GM19455 (cell line): ENCODE results near the gene PAIP2.

Experiments used
- ATAC-seq: cut with Tn5 transposase; IDR thresholded peaks from one replicate; pipeline ENCODE4 v1.9.1; 2021; ENCODE audit not compliant: unreplicated experiment

PAIP2 gene

GRCh38 chr5:139391570-139392323 is 50.1 kb downstream of the PAIP2 start:
- ATAC-seq: no peak

DNA sequence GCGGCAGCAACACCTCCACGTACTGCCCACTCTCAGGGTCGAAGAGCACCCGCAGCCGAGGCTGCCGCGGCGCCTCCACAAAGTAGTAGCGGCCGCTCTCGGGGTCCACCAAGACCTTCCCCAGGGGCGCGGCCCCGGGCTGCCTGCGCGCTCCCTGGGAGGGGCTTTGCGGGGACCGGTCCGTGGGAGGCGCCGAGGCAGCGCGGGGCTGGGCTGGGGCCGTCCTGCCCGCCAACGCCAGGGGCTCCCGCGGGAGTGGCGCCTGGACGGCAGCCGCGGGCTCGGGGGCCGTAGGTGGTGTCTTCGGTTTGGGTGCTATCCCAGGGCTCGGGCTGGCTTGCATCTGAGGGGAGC is 50.6 kb downstream of the PAIP2 start:
- ATAC-seq: no peak

GRCh38 chr5:139392678-139393496 is 51.2 kb downstream of the PAIP2 start:
- peak; percentile 53 for ATAC-seq

DNA sequence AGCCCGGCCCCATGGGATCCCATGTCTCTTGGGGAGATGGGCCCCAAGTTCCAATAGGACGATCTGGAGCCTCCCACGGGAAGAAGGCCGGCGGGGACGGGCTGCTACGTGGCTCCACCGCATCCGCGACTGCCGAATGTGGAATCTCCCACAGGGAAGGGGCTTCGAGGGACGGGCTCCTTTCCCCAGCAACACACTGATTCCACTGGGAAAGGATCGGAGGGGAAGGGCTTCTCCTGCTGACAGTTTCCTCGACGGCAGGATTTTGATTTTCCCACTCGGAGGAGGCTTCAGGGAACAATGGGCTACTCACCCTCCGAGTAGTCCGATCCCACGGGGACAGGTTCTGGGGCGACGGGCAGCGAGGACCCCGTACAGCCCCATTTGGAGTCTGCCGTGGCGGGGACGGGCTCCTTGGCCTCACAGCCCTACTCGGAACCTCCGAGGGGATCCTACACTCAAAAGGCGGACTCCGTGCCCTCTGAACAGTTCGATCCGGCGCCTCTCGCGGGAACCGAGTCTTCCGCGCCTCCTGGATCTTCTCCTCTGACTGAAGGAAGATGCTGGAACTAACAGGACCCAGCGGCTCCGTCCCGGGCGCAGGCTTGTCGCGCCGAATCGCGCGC is 52.0 kb downstream of the PAIP2 start:
- ATAC-seq: no peak

GRCh38 chr5:139394123-139394653 is 52.5 kb downstream of the PAIP2 start:
- no peak for ATAC-seq

- no peak for ATAC-seq
These were observed 53.3 kb downstream of the PAIP2 start, which contains the start of gene PROB1 for GRCh38 chr5:139394654-139395566. TSS of gene PROB1 (minus strand) at chr5:139395104. CDS start at chr5:139395081, 23 bp downstream.

- no peak for ATAC-seq
These were observed 54.4 kb downstream of the PAIP2 start for GRCh38 chr5:139395844-139396640.

DNA sequence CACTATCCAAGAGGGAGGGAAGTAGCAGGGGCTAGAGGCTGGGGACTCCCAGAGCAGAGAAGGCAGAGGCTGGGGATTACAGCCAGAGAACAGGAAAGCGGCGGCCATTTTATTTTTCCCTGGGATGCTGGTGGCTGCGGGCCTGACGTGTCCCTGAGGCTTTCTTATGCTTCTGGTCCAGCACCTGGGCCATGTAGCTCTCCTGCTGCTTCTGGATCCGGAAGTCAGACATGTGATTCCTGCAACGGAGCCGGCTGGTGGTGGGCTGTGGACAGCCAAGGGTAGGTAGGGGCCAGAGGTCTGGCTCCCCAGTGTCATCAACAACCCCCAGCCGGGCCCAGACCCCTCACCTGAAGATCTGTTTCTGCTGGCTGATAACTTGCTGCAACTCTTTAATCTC is 55.0 kb downstream of the PAIP2 start:
- ATAC-seq: no peak

DNA sequence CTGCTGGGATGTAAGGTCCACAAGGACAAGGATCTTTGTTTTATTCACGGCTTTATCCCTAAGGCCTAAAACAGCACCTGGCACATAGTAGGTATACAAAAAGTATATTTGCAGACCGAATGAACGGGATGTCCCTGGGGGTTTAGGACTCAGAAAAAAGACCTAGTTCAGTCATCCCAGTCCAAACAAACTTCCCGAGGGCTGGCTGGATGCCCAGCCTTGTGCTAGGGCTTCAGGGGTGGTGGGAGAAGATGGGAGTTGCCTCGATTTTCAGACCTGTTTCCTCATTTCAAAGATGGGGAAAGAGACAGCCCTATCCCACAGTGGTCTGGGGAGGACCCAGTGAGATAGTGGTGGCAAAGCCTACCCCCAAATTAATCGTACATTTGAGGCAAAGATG is 56.3 kb downstream of the PAIP2 start:
- no peak for ATAC-seq

- no peak for ATAC-seq
These were observed 58.0 kb downstream of the PAIP2 start for GRCh38 chr5:139399501-139400121.

GRCh38 chr5:139401546-139401945 is 59.9 kb downstream of the PAIP2 start:
- ATAC-seq: no peak

DNA sequence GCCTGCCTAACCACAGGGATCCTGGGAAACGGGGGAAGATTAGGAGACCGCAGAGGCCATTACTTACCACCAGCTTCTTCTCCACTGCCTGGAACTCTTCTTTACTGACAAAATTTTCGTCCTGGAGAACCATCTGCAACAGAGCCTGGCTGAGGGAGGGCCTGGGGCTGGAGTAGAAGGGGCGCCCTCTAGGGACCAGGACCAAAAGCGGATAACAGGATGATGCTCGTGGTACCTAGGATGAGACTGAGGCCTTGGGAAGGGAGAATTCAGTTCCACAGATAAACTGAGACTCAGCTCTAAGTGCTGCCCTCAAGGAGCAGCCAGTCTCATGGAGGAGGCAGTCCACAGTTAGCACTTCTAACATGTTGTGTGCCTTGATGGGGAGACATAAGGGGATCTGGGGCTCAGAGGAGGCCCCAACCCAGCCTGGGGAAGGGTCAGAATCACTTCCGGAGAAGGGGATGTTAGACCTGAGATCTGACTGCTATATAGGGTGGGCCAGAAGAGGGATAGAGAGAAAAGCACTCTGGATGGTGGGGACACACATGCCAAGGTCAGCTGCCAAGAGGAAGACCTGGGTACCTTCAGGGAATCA is 61.0 kb downstream of the PAIP2 start:
- ATAC-seq: no peak

GRCh38 chr5:139403418-139403786 is 61.7 kb downstream of the PAIP2 start:
- ATAC-seq: no peak

DNA sequence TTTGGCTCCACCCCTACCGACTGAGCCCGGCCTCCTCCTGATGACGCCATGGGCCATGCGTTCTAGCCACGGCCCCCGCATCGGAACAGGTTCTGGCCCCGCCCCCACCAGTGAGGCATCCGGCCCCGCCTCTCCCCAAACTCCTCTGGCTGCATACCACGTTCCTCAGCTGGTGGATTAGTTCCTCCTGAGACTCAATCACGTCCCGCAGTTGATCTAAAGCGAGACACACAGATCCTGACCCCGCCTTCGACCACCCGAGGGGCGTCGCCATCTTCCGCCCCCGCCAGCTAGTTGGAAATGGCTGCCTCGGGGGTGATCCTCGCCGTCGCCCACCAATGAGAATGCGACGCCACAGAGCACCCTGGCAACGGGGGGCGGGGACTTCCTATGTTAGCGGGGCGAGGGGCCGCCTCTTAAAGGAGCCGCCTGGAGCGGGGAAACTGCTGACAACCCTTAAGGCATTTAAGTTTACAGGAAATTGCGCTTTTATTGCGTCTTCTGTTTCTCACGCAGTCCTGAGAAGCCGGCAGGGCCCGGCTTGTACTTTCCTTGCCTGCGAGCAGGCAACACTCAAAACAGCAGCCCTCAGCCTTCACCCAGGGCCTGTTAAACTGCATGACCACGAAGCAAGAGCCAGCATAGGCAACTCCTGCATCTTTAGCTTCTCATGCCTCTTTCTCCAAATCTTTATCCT is 62.3 kb downstream of the PAIP2 start, which contains the start of gene SPATA24:
SPATA24 (minus strand) TSS at position 303 of the 697 bp plus-strand sequence; CDS start at position 274, 29 bp downstream.
- ATAC-seq: peak; percentile 79

- ATAC-seq: no peak
These were observed 62.8 kb downstream of the PAIP2 start for GRCh38 chr5:139404484-139404840.

DNA sequence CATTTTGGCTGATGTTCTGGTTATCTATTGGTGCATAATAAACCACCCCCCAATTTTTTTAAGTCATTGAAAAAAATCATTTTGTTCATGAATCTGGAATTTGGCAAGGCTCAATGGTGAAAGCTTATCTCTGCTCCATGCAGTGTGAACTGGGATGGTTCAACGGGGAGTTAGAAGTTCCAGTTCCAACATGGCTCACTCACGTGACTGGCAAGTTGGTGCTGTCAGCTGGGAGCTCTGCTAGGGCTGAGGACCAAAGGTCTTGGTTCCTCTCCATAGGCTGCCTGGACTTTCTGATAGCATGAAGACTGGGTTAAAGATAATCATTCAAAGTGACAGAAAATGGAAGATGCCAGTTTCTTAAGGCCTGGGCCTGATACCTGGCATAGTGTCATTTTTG is 65.3 kb downstream of the PAIP2 start:
- no peak for ATAC-seq

GRCh38 chr5:139407517-139407916 is 65.9 kb downstream of the PAIP2 start:
- ATAC-seq: no peak

GRCh38 chr5:139408191-139408590 is 66.5 kb downstream of the PAIP2 start:
- ATAC-seq: no peak
